ENCODE data around the gene XRCC4. TPM values are rescaled to one million over a fixed set of nuclear protein-coding genes. Genes with fewer than 3 reads are reported as not detected.
A peak's percentile ranks its signal among the peaks of the same experiment; 100 is the strongest.
"Not testable (repeated sequence)": the region's sequence is repeated elsewhere in the genome, so short reads cannot be mapped to it uniquely, and the experiment has no call there.

The XRCC4 gene
- total RNA-seq, 1 donor from 2014 or later, result 10.2 TPM

DNA sequence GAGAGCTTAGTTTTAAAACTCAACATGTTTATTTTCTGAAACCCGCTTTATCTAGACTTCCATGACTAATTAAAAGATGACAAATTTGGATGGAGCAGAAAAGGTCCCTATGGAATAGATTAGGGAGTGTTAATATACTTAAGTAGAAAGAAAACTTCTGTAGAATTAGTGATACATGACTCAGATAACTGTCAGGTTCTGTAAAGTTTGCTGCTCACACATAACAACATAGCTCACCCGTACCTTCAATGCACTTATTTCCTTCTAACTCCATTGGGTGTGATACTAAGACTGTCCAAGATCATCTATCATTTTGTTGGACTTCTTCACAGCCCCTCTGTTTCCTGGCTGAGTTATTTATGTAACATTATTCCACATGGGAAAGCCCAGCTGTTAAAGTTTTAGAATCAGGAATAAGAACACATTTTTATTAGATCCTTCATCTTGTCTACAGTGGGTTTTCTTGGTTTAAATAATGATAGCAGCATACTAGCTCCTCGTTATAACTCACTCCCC is 27.9 kb upstream of the XRCC4 start:
- Mint-ChIP-seq H3K4me1 (ENCODE audit: low read depth) (peaks cover 14% of the 10 kb centered on the region), H3K9me3 (no peaks in the 10 kb centered on the region), H3K4me3 (no peak overlapping the region), H3K27me3 (ENCODE audit: insufficient read depth) (no peaks in the 10 kb centered on the region), H3K27ac (no peak overlapping the region), H3K36me3 (ENCODE audit: low read depth) (peaks cover 25% of the 10 kb centered on the region)
- intact Hi-C loops (cut with micrococcal nuclease), result no loop called here
- DNase-seq (ENCODE audit: low spot score), result no peak

DNA sequence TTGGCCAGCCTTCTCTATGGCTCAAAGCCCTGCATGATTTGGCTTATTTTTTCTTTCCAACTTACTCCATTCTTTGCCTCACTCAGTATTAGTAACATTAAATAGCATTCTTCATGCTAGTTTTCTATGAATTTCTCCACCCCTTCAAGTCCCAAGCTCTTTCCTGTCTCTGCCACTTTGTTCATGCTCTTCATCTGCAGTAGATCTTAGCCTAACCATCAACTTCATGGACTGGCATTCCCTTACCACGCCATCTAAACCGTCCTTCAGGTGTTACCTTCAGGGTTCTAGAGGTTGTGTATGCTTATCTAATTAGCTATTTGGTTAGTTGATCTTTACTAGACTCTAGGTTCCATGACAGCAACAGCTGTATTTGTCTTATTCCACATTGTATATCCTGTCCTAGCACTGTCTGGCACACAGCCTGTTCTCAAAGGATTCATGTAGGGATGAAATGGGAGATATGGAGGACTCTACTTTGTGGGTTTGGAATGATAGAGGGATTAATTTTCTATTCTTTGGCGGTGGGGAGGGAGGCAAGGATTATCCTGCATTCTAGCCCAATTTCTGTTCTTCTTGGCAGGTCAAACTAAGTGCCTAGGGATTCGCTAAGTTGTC is 26.5 kb upstream of the XRCC4 start:
- Mint-ChIP-seq H3K27me3 (ENCODE audit: insufficient read depth) (no peaks in the 10 kb centered on the region), H3K27ac (no peak overlapping the region), H3K4me3 (no peak overlapping the region), H3K9me3 (no peaks in the 10 kb centered on the region), H3K4me1 (ENCODE audit: low read depth) (peaks cover 28% of the 10 kb centered on the region), H3K36me3 (ENCODE audit: low read depth) (peaks cover 34% of the 10 kb centered on the region)
- intact Hi-C loops (cut with micrococcal nuclease), result no loop called here
- no peak for DNase-seq (ENCODE audit: low spot score)

- DNase-seq (ENCODE audit: low spot score), result no peak
- Mint-ChIP-seq H3K27ac (peak overlapping the region; percentile 23), H3K27me3 (ENCODE audit: insufficient read depth) (no peaks in the 10 kb centered on the region), H3K4me3 (no peak overlapping the region), H3K4me1 (ENCODE audit: low read depth) (peaks cover 44% of the 10 kb centered on the region), H3K36me3 (ENCODE audit: low read depth) (peaks cover 45% of the 10 kb centered on the region), H3K9me3 (no peaks in the 10 kb centered on the region)
- intact Hi-C loops (cut with micrococcal nuclease), result no loop called here
These were observed 22.2 kb upstream of the XRCC4 start for GRCh38 chr5:83055166-83055565.

DNA sequence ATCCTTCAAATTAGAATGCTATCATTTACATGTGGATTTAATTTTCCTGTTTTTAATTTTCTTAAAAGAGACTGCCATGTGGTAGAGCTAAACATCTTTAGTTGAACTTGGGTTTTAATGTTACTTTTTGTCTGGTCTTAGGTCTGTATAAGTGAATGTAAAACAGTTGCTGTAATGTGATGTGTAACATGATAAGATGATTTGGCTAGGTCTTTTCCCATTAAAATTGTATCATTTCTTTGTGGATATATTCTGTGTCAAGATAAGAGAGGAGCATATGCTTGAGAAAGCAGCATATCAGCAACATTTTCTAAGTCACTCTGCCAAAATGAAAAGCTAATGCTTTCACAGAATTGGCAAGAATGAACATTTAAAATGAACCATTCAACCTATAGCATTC is 18.6 kb upstream of the XRCC4 start:
- intact Hi-C loops (cut with micrococcal nuclease), result no loop called here
- Mint-ChIP-seq H3K9me3 (no peaks in the 10 kb centered on the region), H3K27ac (no peak overlapping the region), H3K36me3 (ENCODE audit: low read depth) (peaks cover 50% of the 10 kb centered on the region), H3K4me1 (ENCODE audit: low read depth) (peaks cover 37% of the 10 kb centered on the region), H3K27me3 (ENCODE audit: insufficient read depth) (no peaks in the 10 kb centered on the region), H3K4me3 (no peak overlapping the region)
- DNase-seq (ENCODE audit: low spot score), result no peak

GRCh38 chr5:83059341-83059740 is 18.0 kb upstream of the XRCC4 start:
- intact Hi-C loops (cut with micrococcal nuclease), result no loop called here
- Mint-ChIP-seq H3K9me3 (no peaks in the 10 kb centered on the region), H3K4me3 (no peak overlapping the region), H3K27ac (no peak overlapping the region), H3K36me3 (ENCODE audit: low read depth) (peaks cover 45% of the 10 kb centered on the region), H3K27me3 (ENCODE audit: insufficient read depth) (no peaks in the 10 kb centered on the region), H3K4me1 (ENCODE audit: low read depth) (peaks cover 31% of the 10 kb centered on the region)
- no peak for DNase-seq (ENCODE audit: low spot score)

DNA sequence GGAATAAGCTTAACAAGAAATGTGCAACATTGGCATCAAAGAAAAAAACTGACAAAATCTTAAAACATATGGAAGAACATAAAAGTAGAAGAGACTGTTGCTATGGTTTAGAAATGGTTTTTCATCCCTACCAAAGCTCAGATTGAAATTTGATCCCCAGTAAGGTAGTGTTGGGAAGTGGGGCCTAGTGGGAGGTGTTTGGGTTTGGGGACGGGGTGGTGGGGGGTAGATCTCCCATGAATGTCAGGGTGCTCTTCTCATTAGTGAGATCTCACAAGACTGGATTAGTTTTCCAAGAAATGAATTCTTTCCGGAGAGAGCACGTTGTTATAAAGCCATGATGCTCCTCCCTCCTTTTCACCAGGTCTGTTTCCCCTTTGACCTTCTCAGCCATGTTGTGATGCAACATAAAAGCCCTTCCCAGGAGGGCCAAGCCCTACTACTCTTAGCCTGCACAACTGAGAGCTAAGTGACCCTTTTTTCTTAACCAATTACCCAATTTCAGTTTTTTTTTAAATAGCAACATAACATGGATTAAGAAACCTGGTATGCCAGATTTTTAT is 10.7 kb upstream of the XRCC4 start:
- H3K9me3 Mint-ChIP-seq, result no peaks in the 10 kb centered on the region
- H3K4me3 Mint-ChIP-seq, result no peak overlapping the region
- peaks cover 22% of the 10 kb centered on the region for H3K4me1 Mint-ChIP-seq (ENCODE audit: low read depth)
- H3K36me3 Mint-ChIP-seq (ENCODE audit: low read depth), result peaks cover 25% of the 10 kb centered on the region
- H3K27ac Mint-ChIP-seq, result no peak overlapping the region
- no peak for DNase-seq (ENCODE audit: low spot score)
- no peaks in the 10 kb centered on the region for H3K27me3 Mint-ChIP-seq (ENCODE audit: insufficient read depth)
- intact Hi-C loops (cut with micrococcal nuclease), result no loop called here

DNA sequence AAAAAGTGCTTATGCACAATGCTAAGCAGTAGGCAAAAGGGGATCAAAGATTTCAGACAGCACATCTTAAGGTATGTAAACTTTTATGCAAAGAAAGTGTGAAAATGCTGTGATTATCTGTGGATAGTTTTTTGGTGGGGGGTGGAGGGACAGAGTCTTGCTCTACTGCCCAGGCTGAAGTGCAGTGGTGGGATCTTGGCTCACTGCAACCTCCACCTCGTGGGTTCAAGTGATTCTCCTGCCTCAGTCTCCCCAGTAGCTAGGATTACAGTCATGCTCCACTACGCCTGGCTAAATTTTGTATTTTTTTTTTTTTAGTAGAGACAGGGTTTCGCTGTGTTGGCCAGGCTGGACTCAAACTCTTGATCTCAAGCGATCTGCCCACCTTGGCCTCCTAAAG is 10.0 kb upstream of the XRCC4 start:
- H3K27ac Mint-ChIP-seq; H3K4me3 Mint-ChIP-seq; H3K9me3 Mint-ChIP-seq; H3K27me3 Mint-ChIP-seq (ENCODE audit: insufficient read depth); intact Hi-C loops (cut with micrococcal nuclease); DNase-seq (ENCODE audit: low spot score): not testable (repeated sequence)
- H3K4me1 Mint-ChIP-seq (ENCODE audit: low read depth), result peaks cover 28% of the 10 kb centered on the region
- H3K36me3 Mint-ChIP-seq (ENCODE audit: low read depth), result peaks cover 26% of the 10 kb centered on the region

DNA sequence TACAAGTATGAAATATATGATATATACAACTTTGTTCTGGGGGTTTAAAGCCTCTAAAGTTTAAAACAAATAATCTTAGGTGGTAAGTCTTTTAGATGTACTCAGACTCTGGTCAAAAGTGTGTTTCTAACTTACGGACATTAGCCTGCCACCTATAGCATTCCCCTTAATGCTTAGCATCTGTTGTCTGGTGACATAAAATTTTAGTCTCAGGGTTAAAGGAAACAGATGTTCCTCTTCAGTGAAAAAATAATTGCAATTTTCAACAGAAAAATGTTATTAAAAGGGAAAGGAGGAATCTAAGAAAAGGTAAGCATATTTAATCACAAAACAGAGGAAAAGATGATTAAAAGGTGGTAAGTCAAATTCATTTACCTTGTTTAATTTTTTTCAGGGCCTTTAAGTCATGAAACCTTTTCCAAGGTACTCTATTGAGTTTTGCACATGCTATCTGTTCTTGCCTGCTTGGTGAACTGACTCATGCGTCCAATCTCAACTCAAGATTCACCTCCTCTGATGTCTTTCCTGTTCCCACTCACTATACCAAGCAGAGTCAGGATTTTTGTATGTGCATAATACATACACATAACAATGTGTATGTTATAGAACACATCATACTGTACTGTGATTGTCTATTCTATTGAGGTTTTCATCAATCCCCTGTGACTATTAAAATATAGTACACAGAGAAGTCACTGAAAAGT is 8.1 kb upstream of the XRCC4 start:
- DNase-seq (ENCODE audit: low spot score), result no peak
- H3K4me3 Mint-ChIP-seq, result no peak overlapping the region
- H3K9me3 Mint-ChIP-seq, result no peaks in the 10 kb centered on the region
- intact Hi-C loops (cut with micrococcal nuclease), result no loop called here
- no peaks in the 10 kb centered on the region for H3K27me3 Mint-ChIP-seq (ENCODE audit: insufficient read depth)
- H3K4me1 Mint-ChIP-seq (ENCODE audit: low read depth), result peaks cover 43% of the 10 kb centered on the region
- H3K27ac Mint-ChIP-seq, result no peak overlapping the region
- peaks cover 34% of the 10 kb centered on the region for H3K36me3 Mint-ChIP-seq (ENCODE audit: low read depth)

DNA sequence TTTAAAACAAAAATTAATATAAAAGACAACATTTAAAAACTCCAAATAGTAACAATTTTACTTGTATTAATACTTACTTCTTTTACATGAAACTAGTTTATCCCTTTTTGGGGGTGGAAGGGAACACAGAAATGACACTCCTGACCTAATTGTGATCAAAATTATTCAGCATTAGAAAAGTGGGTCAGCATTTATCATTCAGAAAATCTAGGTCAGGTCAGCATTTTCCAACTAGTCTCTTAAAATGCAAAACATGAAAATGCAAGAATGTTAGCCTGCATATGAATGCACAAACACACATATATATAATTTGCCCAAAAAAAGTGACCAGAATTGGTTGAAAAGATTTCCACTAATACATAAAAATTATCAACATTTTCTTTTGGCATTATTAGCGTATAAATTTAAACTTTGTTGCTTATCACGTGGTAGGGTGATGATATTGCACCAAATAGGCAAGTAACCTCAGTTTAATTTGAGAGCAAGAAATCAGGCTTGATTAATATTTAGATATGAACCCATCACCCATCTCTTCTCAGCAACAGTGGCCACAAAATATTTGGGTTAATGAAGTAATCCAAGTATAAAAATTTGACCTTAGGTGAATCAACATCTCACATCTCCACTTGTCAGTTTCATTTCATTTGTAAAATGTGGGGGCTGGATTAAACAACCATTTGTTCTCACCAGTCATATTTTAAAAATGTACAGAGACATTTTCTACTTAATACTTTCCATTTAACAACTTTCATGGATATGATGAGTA is 5.9 kb upstream of the XRCC4 start:
- intact Hi-C loops (cut with micrococcal nuclease), result loop anchor here (10.0 kb wide), 1 partner anchor 1647 kb away; no protein-coding TSS in a partner anchor
- no peak overlapping the region for H3K4me3 Mint-ChIP-seq

GRCh38 chr5:83072966-83073365 is 4.4 kb upstream of the XRCC4 start:
- H3K27me3 Mint-ChIP-seq (ENCODE audit: insufficient read depth), result no peaks in the 10 kb centered on the region
- no peak for DNase-seq (ENCODE audit: low spot score)
- peaks cover 2% of the 10 kb centered on the region for H3K9me3 Mint-ChIP-seq
- intact Hi-C loops (cut with micrococcal nuclease), result loop anchor here (10.0 kb wide), 1 partner anchor 1648 kb away; no protein-coding TSS in a partner anchor
- H3K4me1 Mint-ChIP-seq (ENCODE audit: low read depth), result peaks cover 50% of the 10 kb centered on the region
- H3K4me3 Mint-ChIP-seq, result no peak overlapping the region
- no peak overlapping the region for H3K27ac Mint-ChIP-seq
- peaks cover 35% of the 10 kb centered on the region for H3K36me3 Mint-ChIP-seq (ENCODE audit: low read depth)

More for the DNA sequence above, 5.9 kb upstream of the XRCC4 start:
- peaks cover 42% of the 10 kb centered on the region for H3K4me1 Mint-ChIP-seq (ENCODE audit: low read depth)
- no peaks in the 10 kb centered on the region for H3K27me3 Mint-ChIP-seq (ENCODE audit: insufficient read depth)
- peaks cover 31% of the 10 kb centered on the region for H3K36me3 Mint-ChIP-seq (ENCODE audit: low read depth)
- H3K9me3 Mint-ChIP-seq, result no peaks in the 10 kb centered on the region
- DNase-seq (ENCODE audit: low spot score), result no peak
- no peak overlapping the region for H3K27ac Mint-ChIP-seq

GRCh38 chr5:83077662-83078261 is 415 bp downstream of the XRCC4 start:
- Mint-ChIP-seq H3K4me3 (peak overlapping the region; percentile 100), H3K4me1 (ENCODE audit: low read depth) (peaks cover 39% of the 10 kb centered on the region), H3K27ac (peak overlapping the region; percentile 99), H3K36me3 (ENCODE audit: low read depth) (peaks cover 26% of the 10 kb centered on the region), H3K9me3 (peaks cover 6% of the 10 kb centered on the region), H3K27me3 (ENCODE audit: insufficient read depth) (no peaks in the 10 kb centered on the region)
- no peak for DNase-seq (ENCODE audit: low spot score)
- intact Hi-C loops (cut with micrococcal nuclease), result loop anchor here (1.0 to 10.0 kb wide), 10 partner anchors 14 to 1776 kb away; partner anchors contain the start of genes RPS23, SSBP2 and ZCCHC9

- H3K9me3 Mint-ChIP-seq, result peaks cover 6% of the 10 kb centered on the region
- peaks cover 11% of the 10 kb centered on the region for H3K4me1 Mint-ChIP-seq (ENCODE audit: low read depth)
- intact Hi-C loops (cut with micrococcal nuclease), result no loop called here
- peaks cover 6% of the 10 kb centered on the region for H3K36me3 Mint-ChIP-seq (ENCODE audit: low read depth)
- no peak for DNase-seq (ENCODE audit: low spot score)
- H3K4me3 Mint-ChIP-seq, result no peak overlapping the region
- no peak overlapping the region for H3K27ac Mint-ChIP-seq
- no peaks in the 10 kb centered on the region for H3K27me3 Mint-ChIP-seq (ENCODE audit: insufficient read depth)
These were observed 5.4 kb downstream of the XRCC4 start for GRCh38 chr5:83082750-83083149.
